NCI-H226 (cell line): ENCODE results near the gene COL4A6.

Experiments used
- DNase-seq: peaks from one replicate; pipeline ENCODE4 v3.0.0-alpha.2; 2015

COL4A6 gene

DNA sequence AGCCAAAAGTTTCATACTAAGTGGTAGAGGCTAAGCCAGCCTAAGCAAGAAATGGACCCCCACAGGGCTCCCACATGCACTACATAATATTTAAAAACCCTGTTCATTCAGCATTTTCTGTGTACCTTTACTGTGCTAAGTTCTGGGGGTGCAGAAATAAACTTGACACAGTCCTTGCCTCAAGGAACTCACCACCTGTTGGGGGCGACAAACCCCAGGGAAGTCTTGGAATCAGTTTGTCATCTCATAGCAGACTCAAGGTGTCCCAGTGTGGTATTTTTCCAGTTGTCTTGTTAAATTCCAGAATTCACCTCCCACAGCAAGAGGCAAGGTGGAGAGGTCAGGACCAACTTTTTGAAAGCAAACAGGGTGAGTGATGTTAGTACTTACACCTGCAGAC is 303.5 kb downstream of the COL4A6 start:
- no peak for DNase-seq

DNA sequence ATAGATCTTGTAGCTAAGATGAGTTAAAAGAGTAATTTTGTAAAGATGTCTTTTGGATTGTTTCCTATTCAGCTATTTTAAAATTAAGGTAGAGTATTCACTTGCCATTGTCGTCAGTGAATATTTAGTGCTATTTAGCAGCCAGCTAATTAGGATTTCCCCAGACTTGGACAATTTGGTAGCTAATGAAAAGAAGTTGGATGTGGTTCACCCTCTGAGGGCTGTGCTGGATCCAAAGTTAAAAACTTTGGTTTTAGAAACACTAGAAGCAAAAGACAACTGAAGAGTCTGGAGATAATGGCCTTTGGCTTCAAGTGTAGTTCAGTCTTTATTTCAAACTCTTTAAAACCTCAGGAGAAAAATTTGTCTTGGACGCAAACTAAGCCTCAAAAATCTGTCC is 305.3 kb downstream of the COL4A6 start:
- DNase-seq, result no peak

DNA sequence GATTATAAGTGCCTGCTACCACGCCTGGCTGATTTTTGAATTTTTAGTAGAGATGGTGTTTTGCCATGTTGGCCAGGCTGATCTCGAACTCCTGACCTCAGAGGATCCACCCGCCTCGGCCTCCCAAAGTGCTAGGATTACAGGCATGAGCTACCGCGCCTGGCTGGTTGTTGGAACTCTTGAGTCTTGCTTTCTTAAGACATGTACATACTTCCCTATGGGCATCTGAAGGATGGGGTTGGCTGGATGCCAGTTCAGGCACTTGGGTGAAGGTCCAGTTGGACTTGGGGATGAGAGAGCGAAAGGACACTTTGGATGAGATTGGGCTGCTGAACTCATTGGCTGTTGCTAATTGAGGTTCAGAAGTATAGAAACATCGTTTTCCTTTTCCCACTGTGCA is 306.2 kb downstream of the COL4A6 start:
- DNase-seq, result no peak

DNA sequence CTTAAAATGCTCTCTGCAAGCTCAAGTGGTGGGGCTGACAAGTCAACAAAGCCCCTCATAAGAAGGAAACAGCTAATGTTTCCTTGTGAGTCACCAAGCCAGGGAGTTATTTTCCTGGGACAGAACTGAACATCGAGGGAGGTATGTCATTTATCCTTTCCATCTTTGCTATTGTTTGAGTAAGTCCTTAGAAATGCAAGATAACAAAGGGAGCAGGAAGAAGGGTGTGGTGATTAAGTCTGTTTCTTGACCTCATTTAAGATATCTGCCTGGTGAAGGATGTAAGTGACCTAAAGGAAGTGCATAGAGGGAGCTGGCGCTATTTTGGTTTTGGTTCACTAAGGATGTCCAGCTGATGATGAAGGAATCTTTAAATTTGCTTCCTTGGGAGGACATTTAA is 306.8 kb downstream of the COL4A6 start:
- peak; percentile 68 for DNase-seq

DNA sequence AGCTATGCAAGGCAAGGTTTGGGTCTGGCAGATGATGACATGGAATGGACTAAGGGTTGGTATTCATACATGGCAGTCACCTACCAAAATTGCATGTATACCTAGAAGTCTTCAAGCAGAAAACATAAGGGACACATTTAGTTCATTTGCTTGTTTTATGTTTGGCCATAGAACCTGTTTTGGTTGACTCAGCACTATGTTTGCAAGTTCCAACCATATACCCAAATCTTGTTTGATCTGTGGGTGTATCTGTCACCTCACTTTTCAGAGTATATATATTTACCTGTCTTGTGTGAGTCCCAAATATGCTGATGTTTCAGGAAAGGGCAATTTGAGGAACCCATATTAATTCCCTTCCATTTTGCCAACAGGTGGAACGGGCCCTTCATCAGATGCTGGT is 307.3 kb downstream of the COL4A6 start:
- no peak for DNase-seq

DNA sequence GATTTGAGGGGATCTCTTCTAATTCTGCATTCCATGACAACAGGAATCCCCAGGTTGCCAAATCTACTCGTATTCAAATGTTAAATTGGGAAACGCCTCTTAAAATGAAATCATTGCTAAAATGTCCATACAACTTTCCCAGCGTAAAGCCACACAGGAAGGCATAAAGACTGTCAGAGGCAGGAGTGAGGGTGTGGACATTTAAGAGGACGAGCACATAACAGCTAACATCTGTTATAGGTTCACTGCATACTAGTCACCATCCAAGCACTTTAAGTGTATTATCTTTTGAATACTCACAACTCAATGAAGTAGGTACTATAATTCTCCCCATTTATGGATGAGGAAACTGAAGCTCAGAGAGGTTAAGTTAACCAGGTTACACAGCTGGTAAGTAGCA is 311.1 kb downstream of the COL4A6 start:
- DNase-seq, result no peak

DNA sequence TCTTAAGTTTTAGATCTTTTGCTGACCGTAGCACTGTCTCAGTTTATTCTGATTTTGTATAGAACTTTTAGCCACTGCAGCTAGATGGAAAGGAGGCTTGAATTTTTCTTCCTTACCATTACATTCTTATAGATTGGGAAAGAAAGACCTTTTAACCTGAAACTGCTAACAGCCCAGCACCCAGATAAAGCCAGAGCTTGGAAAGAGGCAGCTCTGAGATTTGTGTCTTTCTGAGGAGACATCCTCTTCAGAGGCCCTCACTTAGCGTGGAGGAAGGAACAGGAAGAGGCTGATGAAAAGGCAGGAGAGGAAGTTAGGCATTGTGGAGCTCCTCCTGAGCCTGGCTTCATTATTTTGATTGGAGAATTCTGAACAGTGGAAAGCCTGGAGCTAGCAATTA is 311.6 kb downstream of the COL4A6 start:
- DNase-seq, result no peak

DNA sequence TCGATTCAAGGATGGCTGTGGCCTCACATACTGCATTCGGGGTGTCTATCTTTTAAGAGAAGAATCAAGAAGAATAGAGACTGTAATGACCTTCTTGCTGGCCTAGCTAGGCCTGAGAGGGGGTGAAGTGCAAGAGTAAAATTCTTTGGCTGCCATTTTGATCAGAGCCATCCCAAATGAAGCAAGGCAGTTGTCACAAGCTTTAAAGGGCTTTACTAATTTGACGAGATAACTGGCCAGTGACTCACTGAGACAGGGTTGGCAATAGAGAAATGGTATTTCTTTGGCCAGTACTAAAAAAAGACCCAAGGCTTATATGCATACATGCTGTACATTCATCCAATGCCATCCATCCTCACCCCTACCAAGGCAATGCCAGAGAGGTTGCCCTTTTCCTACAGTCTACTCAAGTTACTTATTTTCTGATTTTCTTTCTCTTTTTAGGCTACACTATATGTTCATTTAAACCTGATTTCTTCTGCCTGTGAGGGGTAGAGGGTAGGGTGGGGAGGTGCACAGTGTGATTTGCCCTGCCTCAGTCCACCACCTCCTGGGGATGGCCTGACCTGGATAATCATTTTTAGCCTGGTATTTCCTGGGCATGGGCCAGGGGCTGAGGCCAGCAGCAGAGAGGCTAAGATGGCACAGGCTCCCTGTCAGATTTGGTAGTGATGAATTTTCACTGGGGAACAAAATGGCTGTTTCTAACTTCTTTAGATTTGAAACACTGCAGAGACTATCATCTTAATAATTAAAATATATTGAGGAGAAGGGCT is 314.4 kb downstream of the COL4A6 start:
- no peak for DNase-seq

- no peak for DNase-seq
Measured at GRCh38 chrX:108122748-108123147, 315.5 kb downstream of the COL4A6 start.

DNA sequence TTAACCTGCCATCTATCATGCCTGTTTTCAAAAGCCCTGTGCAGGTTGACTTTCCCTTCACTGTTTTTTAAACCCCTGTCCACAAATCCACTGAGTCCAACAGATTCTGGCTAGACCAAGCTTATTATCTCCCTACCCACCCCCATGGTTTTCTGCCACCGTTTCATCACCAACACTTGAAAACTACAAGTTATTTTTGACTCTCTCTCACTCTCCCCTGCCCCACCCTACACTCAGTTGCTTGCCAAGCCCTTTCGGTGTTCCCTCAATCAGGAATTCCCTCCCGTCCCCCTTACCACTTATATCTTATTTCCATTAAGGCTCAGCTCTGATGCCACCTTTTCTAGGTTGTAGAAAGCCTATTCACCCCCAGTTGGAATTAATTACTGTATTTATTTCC is 316.9 kb downstream of the COL4A6 start:
- no peak for DNase-seq

DNA sequence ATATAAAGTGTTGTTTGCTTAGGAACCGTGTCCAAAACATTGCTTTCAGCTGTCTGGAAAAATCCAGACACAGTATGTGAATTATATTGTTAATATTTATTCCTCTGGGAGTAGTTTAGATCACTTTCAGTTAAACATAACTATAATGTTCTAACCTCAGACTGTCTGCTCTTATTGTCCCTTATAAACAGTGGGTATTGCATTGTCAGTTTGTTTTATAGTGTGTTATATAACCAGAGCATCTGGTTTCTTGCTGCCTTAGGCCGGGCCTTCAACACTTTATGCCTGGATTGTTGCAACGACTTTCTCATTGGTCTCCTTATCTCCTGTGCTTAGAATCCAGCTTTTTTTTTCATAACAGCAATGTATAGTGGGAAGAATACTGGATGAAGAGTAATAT is 320.2 kb downstream of the COL4A6 start:
- DNase-seq, result no peak

GRCh38 chrX:108114541-108114940 is 323.7 kb downstream of the COL4A6 start:
- no peak for DNase-seq
